Neural progenitor cell (in vitro differentiated cells): Measurements from ENCODE around the gene ZFHX3.

ENCODE experiments used
- EZH2 ChIP-seq: fragments of 200-600 bp; sonication (generic); IDR thresholded peaks from 2 replicates; pipeline ENCODE4 v1.6.1; 2017; ENCODE audit warnings: antibody characterized with exemption, mild to moderate bottlenecking, moderate library complexity
- EZH2phosphoT487 ChIP-seq: fragments of 200-600 bp; sonication (generic); IDR thresholded peaks from 2 replicates; pipeline ENCODE4 v1.6.1; 2017; ENCODE audit warnings: antibody characterized with exemption
- TF ChIP-seq, protein P1 (sequence below): fragments of 200-600 bp; sonication (generic); IDR thresholded peaks from 2 replicates; pipeline ENCODE4 v1.5.1; 2017; ENCODE audit warnings: antibody characterized with exemption, mild to moderate bottlenecking

GRCh38 chr16:72783716-72784318, 264.1 kb downstream of the ZFHX3 start:
- TF ChIP-seq, protein P1, sequence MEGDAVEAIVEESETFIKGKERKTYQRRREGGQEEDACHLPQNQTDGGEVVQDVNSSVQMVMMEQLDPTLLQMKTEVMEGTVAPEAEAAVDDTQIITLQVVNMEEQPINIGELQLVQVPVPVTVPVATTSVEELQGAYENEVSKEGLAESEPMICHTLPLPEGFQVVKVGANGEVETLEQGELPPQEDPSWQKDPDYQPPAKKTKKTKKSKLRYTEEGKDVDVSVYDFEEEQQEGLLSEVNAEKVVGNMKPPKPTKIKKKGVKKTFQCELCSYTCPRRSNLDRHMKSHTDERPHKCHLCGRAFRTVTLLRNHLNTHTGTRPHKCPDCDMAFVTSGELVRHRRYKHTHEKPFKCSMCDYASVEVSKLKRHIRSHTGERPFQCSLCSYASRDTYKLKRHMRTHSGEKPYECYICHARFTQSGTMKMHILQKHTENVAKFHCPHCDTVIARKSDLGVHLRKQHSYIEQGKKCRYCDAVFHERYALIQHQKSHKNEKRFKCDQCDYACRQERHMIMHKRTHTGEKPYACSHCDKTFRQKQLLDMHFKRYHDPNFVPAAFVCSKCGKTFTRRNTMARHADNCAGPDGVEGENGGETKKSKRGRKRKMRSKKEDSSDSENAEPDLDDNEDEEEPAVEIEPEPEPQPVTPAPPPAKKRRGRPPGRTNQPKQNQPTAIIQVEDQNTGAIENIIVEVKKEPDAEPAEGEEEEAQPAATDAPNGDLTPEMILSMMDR, result no peak
- TF ChIP-seq EZH2phosphoT487 (no peak), EZH2 (no peak)
